WTC11 (cell line): ENCODE measurements around the gene OTUD3.

Experiments used
- CTCF ChIP-seq: fragments of 200-600 bp; IDR thresholded peaks from 2 replicates; pipeline ENCODE4 v1.8.0; 2022; ENCODE audit warnings: antibody characterized with exemption
- E2F4 ChIP-seq: sonication (generic); formaldehyde crosslinking; IDR thresholded peaks from 2 replicates; pipeline ENCODE4 v1.8.1; 2022; ENCODE audit warnings: low read depth, mild to moderate bottlenecking, moderate library complexity, missing genetic modification reagents, borderline replicate concordance
- ZNF317 ChIP-seq: sonication (generic); formaldehyde crosslinking; IDR thresholded peaks from 2 replicates; pipeline ENCODE4 v1.8.1; 2023; ENCODE audit warnings: low read depth, mild to moderate bottlenecking, moderate library complexity, missing genetic modification reagents, borderline replicate concordance
- ZNF532 ChIP-seq: fragments of 250-450 bp; sonication (Bioruptor Pico); IDR thresholded peaks from 2 replicates; pipeline ENCODE4 v1.9.0; 2021; ENCODE audit warnings: mild to moderate bottlenecking, borderline replicate concordance
- TF ChIP-seq, protein P1 (sequence below): sonication (generic); formaldehyde crosslinking; IDR thresholded peaks from 2 replicates; pipeline ENCODE4 v1.8.0; 2022; ENCODE audit warnings: mild to moderate bottlenecking, missing genetic modification reagents

DNA sequence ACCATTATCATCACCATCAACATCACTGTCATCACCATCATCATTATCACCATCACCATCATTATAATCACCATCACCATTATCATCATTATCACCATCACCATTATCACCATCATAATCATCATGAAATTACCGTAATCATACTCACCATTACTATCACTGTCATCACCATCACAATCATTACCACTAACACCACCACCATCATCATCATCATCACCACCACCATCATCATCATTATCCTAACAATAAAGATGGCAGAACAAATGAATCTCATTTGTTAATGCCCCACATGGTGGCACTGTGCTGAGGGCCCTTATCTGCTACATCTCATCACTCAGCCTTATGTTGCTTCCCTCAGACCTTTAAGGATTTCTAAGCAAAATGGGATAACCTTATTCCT lies 50.7 kb downstream of the OTUD3 start:
- no peak for TF ChIP-seq CTCF
- TF ChIP-seq, protein P1, sequence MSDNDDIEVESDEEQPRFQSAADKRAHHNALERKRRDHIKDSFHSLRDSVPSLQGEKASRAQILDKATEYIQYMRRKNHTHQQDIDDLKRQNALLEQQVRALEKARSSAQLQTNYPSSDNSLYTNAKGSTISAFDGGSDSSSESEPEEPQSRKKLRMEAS: no peak
- TF ChIP-seq E2F4 (CRISPR knock-in tag): no peak
- TF ChIP-seq ZNF532 (CRISPR knock-in tag): no peak
- TF ChIP-seq ZNF317: no peak
